ENCODE measurements around the gene COL23A1.

COL23A1 gene

DNA sequence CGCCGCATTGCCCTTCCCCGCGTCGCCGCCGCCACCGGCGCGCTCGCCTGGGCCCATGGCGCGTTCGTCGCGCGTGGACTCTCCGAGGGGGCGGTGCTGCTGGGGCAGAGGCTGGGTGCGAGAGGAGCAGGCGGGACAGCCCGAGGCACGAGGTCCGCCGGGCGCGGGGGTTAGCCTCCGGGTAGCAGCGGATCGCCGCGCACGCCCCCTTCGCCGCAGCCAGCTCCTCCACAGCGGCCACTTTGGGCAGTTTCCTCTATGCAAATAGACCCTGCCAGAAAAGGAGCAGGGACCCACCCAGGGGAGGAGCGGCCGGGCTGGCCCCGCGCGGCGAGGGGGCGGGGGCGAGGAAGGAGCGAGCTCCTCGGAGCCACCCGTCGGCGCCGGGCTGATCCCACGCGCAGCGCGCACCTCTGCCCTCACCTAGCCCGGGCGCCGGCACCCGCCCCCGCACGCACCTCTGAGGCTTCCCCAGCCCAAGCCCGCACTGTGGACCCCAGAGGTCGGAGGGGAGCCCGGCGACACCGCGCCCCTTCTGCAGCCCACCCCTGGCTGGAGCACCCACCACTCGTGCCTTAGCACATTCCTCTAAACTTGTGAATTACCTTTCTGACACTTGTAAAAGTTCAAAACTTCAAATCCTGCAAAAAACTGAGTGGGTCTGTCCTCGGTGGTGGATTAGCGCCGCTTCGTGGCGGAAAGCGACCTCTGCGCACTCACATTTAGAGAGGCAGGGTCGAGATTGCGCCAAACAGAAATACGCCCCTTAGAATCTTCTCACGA is at the start of gene COL23A1:
Gene COL23A1, minus strand, starts transcription at position 253 of the 783 bp plus-strand sequence.
- no peak for FAIRE-seq
- no peak for DNase-seq (ENCODE audit: extremely low spot score, insufficient read length, low read depth)

DNA sequence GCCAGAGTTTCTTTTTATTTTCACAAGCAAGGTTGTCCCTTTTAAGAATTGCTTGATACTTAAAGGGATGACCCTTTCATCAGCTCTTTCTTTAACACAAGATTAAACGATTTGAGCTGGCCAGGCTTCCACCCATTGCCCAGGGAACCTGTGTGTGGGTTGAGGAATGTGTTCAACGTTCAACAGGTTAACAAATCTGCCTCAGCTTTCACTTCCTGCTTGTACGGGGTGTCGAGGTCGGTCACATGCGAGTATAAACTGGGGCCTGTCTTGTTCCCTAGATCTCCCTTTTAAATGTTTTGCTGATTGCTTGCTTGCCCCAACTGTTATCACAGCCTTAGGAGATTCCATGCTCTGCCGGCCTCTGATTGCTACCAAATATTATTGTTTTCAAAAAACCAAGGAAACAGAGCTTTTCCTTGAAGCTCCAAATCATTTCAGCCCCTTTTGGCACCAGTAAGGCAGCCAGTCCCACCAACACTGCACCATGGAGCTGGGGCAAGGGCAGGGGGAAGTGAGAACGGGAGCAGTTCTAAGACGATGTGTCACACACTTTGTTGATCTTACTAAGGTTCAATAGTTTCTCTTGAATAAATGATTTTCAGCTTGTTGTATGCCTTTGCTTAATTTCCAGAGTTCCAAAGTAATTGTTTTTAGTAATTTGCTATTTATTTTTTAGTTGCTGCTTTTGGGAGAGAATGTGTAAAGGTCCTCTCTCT is 47.3 kb upstream of the COL23A1 start:
- DNase-seq (ENCODE audit: extremely low spot score, insufficient read length, low read depth) (no peak), FAIRE-seq (no peak)

DNA sequence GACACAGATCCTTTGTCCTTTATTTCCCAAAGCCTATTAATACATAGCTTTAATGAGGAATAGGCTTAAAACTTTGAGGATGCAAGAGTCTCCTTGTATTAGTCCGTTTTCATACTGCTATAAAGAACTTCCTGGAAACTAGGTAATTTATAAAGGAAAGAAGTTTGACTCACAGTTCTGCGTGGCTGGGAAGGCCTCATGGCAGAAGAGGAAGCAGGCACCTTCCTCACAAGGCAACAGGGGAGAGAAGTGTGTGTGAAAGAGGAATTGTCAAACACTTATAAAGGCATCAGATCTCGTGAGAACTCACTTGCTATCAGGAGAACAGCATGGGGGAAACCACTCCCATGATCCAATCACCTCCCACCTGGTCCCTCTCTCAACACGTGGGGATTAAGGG is 42.1 kb upstream of the COL23A1 start:
- FAIRE-seq, result no peak
- no peak for DNase-seq (ENCODE audit: extremely low spot score, insufficient read length, low read depth)

DNA sequence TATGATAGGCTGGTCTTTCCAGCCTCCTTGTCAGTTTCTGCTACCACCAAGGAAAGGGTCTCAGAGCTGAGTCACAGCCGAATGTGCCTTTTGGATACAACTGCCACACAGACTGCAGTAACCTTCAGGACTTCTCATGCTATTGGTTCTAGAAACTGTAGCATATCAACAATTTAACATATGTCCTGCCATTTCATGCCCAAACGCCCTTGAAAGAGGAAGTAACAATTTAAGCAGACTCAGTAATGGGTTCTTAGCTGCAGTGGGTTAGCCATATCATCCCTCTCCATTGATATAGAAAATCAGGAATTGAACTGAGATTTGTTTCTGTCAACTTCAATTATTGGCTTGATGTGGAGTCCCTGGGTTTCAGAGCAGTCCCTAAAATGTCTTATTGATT is 40.8 kb upstream of the COL23A1 start:
- no peak for DNase-seq (ENCODE audit: extremely low spot score, insufficient read length, low read depth)
- no peak for FAIRE-seq

DNA sequence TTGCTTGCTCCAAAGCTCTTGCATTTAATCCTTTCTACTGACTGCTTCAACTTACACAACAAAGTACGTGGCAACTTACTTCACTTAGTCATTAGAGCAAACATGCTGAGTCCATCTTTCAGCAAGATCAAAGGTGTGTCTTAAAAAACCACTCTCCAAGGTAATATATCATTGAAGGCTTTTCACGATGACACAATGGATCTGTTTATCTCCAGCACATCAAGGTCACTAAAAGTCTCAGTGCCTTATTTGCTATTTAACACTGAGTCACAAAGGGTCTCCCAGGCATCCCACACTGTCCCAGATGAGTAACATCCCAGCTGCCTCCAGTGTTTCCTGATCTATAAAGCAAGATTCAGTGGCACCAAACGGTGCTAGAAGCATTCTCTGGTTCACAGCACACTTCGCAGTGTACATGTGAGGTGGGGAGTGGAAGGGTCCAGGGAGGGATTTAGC is 40.3 kb upstream of the COL23A1 start:
- no peak for FAIRE-seq
- DNase-seq (ENCODE audit: extremely low spot score, insufficient read length, low read depth), result no peak

DNA sequence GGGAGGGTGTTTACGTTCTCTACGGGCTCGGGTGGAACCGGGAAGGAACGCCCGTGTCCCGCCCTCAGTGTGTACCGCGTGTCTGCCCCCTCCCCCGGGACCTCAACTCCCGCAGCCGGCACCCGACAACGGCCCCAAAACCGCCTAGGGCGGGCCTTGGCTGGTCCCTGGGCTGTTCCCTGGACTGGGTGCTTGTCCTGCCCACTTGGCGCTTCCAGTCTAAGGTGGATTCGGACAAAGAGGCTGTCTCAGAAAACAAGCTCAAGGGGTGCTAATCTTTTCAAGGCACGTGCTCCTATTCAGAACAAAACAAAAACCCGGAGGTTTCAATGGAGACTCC is 37.0 kb upstream of the COL23A1 start:
- DNase-seq (ENCODE audit: extremely low spot score, insufficient read length, low read depth) (no peak), FAIRE-seq (no peak)

DNA sequence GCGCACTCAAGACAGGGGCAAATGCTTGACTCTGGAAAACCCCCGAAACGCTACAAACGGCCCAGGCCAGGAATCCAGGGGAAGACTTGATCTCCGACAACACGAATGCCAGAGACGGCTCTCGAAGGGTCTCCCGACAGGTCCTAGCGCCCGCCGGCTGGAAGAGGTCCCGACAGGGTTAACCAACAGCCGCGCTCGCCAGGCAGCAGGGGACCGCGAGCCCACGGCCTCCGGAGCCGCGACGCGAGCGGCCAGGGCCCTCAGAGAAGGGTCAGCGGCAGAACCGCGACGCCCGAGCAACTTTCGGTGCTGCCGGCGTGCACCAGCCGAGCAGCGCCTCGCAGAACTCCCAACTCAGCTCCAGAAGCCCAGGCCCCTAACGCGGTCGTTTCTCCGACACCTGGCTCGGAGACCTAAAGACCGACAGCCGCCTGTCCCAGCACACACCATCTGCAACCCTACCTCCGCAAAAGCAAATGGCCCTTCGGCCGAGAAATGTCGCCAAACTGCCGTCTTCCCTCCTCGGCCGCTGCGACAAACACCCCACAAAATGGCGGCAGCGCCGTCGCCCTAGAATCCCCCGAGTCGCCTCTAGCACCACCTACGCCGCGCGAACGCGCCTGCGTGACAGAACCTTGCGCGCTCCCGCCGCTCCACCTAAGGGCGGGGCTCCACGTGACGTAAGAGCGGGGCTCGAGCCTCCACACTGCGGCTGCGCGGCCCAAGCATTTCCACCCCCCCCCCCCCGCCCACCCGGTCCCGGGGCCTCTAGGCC is 36.5 kb upstream of the COL23A1 start, which contains the start of gene CLK4:
Gene CLK4, minus strand, starts transcription at position 567 of the 775 bp plus-strand sequence. CDS start 3,634 bp downstream, outside the sequence.
- FAIRE-seq, result peak; percentile 84
- peak; percentile 92 for DNase-seq (ENCODE audit: extremely low spot score, insufficient read length, low read depth)

DNA sequence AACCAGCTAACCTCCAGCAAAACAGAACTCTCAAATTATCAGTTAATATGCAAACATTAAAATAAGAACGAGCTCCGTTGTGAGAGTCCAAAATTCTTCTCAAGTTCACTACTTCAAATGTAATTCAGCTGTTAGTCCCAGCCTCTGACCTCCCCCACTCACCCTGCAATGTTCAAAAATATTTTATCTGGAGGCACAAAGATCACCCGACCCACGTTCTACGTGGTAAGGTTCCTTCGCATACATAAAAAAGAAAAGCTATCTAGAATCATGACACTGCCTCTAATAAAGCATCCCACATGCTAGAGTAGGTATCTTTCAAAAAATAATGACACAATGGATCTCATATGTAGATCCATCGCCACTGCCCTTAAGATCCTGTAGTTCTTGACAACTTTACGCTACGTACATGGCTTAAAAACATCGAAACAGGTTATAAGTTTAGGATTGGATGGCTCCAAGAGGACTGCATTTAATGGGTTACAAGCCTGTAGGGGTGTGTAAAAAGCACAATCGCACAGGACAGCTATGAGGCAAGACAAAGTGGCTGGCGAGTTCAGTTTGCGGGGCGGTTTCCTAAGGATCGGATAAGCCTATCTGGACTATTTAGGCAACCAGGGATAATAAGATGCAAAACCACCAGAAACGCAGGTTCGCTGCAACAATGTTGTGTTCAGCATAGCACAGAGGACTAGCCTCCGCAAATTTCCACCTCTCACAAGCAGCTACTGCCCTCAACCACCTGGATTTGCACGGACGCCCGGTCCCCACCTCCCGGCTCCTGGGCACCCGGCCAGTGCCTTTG is 35.7 kb upstream of the COL23A1 start:
- peak; percentile 58 for FAIRE-seq

DNA sequence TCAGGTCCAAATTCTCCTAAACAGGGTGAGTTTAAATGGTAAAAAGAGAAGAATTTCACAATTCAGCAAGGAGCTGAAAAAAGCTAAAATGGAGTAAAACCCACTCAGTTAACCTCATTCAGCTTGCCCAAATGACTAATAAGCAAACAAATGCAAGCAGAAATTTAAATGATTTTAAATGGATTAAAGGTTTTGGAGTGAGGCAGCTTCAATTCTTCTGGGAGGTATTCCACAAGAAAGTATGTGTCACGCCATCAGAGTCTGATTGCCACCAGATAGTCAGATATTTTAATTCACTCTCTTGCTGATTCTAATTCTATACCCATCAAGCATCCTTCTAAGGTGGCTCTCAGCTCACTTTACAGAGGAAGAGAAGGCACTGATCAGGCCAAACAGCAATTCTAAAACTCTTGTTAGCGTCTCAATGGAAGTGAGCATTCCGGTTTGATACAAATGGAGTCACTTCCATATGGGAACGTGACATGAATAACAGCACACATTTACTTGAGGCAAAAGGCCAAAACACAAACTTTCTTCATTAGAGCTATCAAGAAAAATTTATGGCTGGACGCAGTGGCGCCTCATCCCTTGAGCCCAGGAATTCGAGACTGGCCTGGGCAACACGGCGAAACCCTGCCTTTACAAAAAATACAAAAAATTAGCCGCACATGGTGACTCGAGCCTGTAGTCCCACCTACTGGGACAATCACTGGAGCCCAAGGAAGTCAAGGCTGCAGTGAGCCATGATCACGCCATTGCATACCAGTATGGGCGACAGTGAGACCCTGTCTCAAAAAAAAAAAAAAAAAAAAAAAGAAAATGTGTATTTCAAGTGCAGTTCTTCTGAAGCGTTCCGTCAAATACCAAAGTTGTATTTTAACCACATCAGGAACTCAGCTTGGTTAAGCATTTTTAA is 34.7 kb upstream of the COL23A1 start:
- DNase-seq (ENCODE audit: extremely low spot score, insufficient read length, low read depth), result no peak
- FAIRE-seq, result no peak

More for the DNA sequence above, 35.7 kb upstream of the COL23A1 start:
- DNase-seq (ENCODE audit: extremely low spot score, insufficient read length, low read depth), result peak; percentile 5

DNA sequence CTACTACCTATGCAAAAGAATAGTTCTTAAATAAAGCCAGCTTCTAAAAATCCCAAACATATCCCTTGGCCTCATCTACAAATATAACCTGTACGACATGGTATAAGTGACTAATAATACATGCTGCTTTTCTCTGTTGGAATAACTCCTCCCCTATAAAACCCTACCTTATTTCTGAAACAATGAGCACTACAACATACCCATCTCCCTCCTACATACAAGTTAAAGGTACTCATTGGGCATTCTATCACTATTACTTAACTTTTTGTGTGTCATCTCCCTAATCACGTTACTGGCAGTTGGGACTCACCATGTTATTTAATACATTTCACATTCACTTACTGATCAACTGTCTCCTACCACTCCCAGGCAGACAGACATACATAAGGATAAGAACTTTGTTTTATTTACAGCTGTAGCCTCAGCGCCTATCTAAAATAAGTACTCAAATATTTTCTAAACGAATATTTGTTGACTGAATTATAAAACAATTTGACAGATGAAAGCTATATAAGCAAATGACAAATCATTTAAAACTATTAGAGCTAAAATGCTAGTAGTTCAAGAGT is 32.6 kb upstream of the COL23A1 start:
- DNase-seq (ENCODE audit: extremely low spot score, insufficient read length, low read depth) (no peak), FAIRE-seq (no peak)

DNA sequence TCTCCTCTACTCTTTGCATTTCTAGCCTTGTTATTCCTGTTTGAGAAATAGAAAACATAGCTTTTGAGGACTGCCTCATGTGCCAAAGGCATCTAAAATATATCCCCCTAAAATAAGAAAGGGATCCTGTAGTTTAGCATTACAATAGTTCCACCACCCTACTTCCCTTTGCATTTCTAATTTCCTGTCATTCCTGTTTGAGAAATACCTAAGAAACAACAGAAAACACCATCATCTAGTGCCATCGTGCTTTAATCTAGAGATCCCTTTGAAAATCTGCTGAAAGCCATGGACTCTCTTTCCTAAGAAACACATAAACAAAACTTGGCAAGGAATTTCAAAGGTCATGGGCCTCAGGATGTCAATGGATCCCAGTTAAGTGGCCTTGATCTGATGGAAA is 29.2 kb upstream of the COL23A1 start:
- FAIRE-seq (no peak), DNase-seq (ENCODE audit: extremely low spot score, insufficient read length, low read depth) (no peak)

DNA sequence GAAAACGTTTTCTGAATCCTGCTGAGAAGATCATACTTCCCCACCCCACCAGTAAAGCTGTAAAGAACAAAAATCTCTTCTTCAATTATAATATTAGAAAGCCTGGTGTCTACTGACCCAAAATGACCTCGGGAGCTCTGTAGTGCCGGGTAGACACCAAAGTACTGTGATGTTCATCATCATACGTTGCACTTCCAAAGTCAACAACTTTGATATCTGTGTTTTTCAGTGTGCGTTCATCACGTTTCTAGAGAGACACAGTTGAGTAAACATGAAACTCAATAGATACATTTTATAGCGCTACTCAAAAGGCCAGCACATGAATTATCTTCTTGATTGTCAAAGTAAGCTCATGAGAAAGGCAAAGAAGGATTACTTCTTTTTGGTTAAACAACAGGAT is 22.1 kb upstream of the COL23A1 start:
- FAIRE-seq, result no peak
- DNase-seq (ENCODE audit: extremely low spot score, insufficient read length, low read depth), result no peak

DNA sequence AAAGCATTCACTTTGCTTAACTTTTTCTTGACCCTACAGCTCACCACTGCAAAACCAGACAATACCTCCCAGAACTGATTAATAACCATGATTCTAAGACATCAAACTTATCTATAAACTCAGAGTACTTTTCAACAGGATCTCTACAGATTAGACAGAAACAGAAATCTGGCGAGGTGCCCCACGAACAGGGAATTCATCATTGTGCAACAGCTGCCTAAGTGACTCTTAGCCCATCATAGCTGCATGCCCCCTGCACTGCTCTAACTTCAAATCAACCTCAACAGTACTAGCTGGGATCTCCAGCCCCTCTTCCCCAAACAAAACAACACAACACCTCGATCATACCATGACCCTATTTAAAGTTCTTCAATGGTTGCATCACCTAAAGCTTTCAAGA is 16.1 kb upstream of the COL23A1 start:
- FAIRE-seq, result no peak
- no peak for DNase-seq (ENCODE audit: extremely low spot score, insufficient read length, low read depth)

DNA sequence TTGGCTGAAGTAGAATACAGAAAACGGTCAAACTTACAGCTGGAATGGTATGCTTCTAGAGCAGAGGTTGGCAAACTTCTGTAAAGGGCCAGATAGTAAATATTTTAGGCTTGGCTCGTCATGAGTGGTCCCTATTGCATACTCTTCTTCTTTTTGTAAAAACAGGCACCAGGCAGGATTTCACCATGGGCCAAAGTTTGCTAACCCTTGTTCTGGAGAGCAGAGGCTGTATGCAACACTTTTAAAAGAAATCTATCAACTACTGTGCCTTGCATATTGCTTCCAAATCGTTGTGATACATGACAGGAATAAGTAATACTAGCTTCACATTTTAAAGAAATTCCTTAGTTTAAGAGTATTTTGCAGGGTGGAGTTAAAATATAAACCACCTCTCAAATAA is 15.6 kb upstream of the COL23A1 start:
- DNase-seq (ENCODE audit: extremely low spot score, insufficient read length, low read depth) (no peak), FAIRE-seq (no peak)

DNA sequence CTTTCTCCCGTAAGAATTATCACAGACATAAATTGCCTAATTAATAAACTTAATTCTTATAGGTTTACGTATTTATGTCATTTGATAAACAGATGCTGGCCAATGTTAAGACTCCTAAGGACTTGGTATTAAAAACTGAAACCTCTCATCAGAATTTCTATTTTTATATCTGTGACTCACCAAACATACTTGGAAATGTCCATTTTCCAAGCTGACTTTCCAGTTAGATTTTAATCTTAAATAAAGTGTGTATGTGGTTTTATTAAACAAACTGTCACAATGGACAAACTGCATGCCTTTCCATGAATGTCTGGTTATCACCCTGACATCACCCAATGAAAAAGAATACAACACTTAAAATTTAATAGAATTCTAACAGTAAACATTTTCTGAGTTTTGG is 12.6 kb upstream of the COL23A1 start:
- no peak for FAIRE-seq
- no peak for DNase-seq (ENCODE audit: extremely low spot score, insufficient read length, low read depth)

DNA sequence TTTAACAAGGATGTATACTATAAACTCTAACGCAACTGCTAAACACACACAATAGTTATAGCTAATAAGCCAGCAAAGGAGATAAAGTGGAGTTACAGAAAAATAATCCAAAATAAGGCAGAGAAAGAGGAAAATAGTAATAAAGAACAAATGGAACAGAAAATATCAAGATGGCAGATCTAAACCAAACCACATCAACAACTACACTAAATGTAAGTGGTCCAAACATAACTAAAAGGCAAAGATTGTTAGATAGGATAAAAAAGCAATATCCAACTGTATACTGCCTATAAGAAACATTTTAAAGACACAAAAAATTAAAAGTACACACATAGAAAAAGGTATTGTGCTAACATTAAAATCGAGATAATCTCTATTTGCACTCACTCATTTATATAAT is 5.6 kb upstream of the COL23A1 start:
- DNase-seq (ENCODE audit: extremely low spot score, insufficient read length, low read depth) (no peak), FAIRE-seq (no peak)

DNA sequence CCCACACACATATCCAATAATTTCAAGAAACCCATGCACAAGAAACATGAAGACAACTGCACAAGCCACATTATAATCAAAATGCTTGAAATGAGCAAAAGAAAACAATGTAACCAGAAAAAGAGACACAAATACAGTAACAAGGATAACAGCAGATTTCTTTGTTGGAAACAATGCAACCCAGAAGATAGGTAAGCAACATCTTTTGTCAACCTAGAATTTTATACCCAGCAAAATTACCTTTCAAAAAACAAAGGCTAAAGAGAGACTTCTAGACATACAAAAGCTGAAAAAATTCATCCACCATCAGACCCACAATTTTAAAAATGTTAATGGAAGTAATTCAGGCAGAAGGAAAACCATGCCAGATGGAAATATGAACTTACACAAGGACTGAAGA is 5.0 kb upstream of the COL23A1 start:
- FAIRE-seq (no peak), DNase-seq (ENCODE audit: extremely low spot score, insufficient read length, low read depth) (no peak)

DNA sequence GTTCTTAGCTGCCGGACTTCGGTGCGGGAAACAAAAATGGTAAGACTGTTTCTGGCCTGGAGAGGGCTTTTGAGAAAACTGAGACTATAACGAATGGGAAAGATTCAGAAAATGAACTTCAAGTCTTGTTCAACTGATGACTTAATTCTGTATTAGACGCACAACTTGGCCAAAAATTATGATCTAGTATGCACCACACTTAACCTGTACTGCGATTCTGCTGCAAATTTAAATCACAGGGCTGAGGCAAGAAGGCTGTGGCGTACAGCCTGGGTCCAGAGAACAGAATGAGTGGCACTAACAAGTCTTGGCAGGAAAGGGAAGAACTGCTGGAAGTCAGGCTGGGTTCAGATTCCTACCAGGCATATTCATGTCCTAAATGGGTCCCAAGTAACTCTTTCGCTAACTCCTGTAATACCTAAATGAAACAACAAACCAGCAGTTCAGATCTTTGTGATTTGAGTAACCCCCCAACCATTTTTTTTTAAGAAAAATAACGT is 781 bp upstream of the COL23A1 start:
- FAIRE-seq, result no peak
- DNase-seq (ENCODE audit: extremely low spot score, insufficient read length, low read depth), result no peak

Measured in GM18507 (cell line).